ENCODE measurements around the gene SLC25A22.

The SLC25A22 gene

DNA sequence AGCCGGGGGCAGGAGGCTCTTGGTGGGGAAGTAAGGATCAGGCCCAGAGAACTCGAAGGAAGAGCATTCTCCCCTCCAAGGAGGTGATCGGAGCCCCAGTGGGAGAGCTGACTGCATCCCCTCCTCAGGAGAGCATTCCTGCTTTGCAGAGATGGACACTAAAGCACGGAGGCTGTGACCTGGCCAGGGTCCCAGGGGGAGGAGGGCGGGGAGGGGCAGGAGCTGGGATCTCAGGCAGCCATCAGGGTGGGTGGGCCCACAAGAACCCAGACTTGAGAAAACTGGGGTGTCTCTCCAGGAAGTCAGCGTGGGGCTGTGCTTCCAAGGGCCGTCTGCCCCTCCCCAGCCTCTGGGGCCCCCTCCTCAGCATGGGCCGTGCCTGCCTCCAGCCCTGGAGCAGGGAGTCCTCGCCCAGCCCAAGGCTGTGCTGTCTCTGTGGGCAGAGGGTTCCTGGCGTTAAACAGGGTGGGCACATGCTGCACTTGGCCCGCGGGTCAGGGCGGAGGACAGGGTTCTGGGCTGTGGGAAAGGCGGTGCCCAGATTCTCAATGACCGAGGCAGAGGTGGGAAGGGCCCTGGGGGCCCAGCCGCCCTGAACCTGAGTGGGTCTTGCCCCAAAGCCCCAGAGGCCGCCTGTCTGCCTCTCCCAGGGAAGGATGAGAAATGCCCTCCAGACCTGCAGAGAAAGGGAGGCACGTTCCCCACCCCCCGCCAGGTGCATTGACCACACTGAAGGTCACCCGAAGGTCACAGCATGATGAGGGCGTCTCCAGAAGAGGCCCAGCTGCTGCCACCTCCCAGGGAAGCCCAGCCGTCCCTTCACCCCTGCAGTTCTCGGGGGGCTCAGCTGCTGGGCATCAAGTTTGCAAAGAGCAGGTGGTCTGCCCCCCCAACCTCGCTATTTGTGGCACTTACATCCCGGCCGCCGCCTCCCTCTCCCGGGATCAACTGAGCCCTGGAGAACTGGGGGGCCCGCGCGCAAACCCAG is 8.8 kb downstream of the SLC25A22 start:
- DNase-seq (ENCODE audit: low read depth): no peak

DNA sequence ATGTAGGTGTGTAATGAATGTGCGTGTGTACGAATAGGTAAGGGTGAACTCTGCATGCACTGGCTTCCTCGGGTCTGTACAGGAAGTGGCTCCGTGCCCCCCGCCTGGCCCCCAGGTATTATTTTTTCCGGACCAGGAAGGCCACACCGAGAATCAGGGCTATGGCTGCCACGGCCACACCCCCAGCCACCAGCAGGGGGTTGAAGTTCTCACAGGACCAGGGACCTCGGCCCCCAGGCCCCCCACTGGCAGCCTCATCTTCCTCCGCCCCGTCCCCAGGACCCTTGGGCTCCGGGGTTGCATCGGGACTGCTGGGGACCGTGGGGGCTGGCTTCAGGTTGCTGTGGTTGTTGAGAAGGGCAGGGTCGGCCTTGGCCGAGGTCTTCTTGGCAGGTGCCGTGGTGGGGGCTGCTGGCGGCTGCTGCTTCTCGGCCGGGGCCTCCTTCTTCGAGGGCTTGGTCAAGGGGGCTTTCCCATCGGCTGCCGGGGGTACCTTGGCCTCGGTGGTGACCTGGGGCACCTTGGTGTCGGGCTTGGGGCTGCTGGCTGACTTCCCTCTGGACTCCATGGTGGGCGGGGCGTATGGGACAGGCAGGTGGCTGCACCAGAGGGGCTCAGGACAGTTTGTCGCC is 10.0 kb downstream of the SLC25A22 start:
- DNase-seq (ENCODE audit: low read depth): no peak

DNA sequence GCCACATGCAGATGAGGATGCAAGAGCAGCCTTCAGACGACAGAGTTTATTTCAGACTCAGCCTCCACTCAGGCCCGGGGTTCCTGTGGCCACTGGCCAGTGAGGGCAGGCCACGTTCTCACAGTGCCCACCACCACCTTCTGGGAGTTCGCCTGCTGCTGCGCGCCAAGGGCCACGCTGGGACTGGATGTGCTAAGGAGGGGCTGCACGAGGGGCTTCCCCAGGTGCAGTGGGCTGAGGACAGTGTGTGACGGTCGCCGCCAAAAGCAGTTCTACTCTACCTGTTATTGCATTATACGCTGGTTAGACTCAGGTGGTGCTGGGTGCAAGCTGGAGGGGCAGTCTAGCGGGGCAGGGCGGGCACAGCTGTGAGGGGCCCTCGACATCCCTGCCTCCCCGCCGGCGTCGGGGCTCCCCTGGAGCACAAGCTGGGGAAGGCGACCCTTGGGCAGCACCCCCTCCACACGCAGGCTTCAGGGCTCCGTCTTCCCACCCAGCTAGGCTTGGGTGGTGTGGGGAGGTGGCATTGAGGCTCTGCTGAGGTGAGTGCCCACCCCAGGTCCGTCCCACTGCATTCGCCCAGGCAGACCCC is 10.9 kb downstream of the SLC25A22 start:
- DNase-seq (ENCODE audit: low read depth): no peak

DNA sequence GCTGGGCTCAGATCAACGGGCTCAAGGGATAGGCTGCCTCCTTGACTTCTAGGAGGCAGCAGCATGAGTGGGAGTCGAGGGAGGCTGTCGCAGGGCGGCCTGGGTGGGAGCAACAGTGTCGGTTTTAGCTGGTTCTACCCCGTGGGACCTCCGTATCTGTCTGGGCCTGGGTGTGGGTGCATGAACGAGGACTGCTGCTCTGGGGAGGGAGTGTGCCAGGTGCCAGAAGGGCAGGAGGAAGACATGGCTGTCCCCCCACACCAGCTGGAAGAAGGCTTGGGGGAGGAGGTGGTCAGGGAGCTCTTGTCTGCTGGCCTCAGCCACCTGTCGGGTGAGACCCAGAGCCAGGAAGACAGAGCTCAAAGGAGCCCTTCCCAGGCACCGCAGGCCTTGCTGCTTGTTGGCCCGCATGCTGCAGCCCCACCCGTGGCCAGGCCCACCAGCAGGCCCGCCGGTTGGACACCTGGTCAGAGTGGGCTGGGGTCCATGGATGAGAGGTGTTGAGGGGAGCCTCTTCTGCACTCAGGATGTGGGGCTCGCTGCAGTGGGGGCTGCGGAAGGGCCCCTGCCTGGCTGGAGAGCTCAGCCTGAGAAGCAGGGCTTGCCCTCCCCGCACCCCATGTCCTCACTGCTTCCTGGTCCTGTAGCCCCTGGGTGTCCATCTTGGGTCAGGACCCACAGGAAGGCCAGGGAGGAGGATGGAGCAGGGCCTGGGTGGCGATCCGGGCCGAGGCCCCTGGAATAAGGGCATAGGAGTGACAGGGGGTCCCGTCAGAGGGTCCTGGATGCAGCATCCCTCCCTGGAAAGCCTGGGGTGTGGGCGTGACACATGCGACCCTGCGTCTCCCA is 11.6 kb downstream of the SLC25A22 start:
- DNase-seq (ENCODE audit: low read depth): no peak

DNA sequence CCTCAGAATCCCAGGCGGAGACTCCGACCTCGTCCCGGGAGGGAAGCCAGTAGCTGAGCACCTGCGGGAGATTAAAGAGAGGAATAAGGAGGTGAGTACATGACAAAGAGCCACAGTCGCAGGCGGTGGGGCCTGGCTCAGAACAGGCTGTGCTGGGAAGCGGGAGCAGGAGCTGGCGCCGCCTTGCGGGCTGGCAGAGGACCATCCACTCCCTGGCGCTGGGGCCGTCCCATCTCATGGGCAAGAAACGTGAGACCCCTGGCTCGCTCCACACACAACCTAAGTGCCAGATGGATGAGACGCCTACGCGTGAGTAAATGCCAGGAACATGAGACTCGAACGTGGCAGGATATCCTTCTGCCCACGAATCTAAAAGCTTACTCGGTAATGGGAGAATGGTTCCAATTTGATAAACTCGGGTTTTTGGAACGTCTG is 14.5 kb downstream of the SLC25A22 start:
- no peak for DNase-seq (ENCODE audit: low read depth)

DNA sequence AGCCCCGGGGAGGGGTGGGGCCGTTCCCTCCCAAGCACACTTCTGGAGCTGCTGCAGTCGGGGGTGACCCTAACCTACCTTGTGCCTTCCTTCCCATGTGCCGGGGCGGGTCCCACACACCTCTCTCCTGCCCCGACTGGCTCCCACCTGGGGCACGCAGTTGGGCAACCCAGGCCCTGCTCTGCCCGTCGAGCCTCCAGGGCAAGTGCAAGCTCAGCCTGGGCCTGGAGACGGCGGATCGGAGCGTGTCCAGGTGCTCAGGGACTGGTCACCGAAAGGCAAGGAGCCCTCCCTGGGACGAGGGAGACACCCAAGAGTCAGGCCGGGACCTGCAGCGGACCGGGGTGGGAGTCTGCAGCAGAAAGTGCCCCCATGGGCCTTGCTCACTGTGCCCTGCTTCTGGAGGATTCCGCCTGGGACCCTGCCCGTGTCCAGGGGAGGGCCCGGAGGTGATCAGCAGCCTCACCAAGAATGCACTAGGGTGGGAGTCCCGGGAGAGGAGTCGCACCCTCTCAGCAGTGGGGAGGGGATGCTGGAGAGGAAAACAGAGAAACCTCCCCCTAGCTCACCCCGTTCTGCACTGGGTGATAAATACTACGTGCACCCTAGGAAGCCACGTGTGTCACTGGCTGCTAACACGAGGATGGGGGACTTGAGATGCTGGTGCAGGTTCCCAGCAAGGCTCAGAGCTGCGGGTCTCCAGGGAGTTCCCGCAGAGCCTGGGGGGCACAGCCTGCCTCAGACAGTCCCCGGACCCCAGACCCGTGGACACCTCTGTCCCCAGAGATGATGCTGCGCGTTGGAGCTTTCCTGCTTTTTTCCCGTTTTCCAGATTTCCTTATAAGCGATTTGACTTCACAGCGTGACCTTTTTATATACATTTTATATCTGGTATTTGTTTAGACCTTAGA is 15.6 kb downstream of the SLC25A22 start:
- DNase-seq (ENCODE audit: low read depth): no peak

DNA sequence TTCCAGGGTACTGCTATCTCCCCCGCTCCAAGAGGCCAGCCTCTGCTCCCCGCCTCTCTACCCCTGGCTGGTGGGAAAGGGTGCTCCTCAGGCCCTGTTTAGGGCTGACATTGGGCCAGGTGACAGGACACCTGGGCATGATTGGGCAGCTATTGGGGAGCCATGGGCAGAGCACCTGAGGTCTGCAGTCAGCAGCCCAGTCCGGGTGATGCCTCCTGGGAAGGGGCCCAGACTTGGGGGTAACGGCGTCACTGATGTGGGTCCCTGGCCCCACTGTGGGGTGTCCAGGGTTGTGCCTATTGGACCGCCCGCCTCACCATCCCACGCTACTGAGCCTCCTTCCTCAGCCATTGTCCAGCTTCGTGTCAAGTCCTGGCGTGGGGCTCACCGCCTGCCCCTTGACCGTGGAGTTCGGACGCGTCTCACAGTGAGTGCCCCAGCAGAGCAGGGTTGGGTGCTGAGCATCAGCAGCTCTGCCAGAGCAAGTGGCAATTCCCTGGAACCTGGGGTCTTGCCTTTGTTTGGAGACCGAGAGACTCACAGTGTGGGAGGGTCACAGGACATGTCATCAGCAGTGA is 18.0 kb downstream of the SLC25A22 start:
- no peak for DNase-seq (ENCODE audit: low read depth)

DNA sequence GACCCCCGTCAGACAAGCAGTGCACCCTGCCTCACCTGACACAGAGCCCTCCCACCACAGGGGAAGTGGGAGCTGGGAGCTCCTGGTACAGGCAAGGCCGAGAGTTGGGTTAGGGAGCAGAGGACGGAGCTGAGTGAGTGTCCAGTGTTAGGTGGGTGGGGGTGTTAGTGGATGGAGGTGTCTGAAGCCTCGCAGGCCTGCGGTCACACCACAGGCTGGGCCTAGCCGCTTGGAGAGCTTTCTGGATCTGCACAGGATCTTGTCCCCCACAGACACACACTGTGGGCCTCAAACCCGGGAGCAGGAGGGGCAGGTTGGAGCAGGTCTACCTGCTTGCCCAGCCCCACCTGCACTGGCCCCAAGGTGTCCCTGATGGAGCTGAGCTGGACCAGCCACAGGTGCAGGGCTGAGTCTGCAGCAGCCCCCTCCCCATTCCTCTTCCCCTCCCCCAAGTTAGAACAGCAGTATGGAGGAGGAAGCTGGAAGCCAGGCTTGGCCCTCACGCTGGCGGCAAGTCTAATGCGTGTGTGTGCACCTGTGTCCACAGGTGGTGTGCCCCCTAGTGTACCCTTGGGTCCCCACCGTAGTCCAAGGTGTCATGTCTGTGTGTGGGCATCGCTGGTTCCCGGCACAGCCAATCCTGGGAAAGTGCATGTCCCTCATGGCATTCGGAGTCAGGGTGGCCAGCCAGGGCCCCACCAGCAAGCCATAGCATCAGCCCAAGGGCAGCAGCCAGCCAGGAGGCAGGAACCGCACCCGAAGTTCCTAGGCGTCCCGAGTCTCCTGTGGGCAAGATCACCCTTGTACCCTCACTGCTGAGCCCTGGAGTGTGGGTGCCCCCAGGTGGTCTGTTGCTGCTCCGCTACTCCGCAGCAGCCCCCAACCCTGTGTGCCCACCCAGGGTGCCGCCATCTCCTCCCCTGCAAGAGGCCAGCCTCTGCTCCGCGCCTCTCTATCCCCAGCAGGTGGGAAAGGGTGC is 18.8 kb downstream of the SLC25A22 start:
- no peak for DNase-seq (ENCODE audit: low read depth)

DNA sequence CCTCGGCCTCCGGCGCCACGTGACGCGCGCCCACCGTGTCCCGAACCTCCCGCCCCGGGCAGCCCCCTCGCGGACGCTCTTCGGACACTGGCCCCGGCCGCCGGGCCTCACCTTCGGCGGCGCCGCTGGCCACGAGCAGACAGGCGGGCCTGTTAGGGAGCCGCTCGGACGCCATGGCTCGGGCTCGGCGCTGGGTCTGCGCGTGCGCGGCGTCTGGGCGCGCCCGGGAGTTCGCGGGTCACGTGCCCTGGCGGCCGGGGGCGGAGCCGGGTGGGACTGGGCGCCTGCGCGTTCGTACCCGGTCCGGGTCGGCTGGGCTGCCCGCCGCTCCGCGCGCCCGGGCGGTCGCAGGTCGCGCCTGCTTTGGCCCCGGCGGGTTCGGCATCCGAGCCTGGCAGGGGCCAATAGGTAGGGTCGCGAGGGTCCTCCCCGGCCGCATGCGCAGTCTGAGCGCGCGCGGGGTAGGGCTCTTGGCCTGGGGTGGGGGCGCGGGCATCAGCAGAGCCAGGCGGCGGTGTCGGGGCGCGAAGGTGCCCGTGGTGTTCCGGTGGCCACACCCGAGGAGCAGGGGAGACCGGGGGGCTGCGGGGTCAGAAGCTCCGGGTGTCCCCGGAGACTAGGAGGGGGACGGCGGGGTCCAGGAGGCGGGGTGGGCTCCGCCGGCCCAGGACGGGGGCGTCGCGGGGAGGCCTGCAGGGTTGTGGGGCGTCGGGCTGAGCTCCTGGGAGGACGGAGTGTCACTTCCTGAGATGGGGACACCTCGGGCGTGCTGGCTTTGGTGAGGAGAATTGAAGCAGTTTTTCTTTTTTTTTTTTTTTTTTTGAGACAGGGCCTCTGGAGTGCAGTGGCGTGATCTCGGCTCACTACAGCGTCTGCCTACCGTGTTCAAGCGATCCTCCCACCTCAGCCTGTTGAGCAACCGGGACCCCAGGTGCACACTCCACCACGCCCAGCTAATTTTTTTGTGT is 20.5 kb downstream of the SLC25A22 start, which contains the start of gene GATD1:
Gene GATD1, minus strand, starts transcription at position 200 of the 968 bp plus-strand sequence. Its CDS starts 25 bp downstream, at position 175.
- no peak for DNase-seq (ENCODE audit: low read depth)

DNA sequence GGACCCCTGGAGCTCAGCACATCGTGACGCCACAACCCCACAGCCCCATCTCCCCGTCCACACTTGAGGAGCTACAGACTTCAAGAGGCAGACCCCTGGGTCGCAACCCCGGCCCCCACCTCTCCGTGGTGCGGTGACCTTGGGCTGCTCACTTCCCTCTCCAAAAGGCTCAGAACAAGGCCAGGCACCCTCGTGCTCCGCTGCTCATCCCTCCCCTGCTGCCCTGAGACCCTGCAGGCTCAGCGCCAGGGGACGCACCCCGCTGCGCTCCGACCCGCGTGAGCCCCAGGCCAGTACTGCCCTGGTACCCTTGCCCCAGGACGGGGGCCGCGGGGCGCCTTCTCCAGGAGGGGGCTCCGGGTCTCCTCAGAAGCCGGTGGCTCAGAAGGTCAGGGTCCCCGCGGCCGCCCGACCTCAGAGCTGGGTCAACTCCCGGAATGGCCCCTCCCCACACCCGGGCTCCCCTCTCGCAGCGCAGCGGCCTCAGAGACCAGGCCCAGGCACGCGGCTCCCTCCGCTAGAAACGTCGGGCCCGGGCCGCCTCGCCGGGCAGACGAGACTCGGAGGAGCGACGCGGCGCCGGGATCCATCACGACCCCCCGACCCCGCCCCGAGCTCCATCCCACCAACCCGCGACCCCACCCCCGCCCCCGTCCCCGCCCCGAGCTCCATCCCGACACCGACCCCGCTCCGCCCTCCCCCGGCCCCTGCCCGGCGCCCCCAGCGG is 21.4 kb downstream of the SLC25A22 start:
- DNase-seq (ENCODE audit: low read depth): no peak

DNA sequence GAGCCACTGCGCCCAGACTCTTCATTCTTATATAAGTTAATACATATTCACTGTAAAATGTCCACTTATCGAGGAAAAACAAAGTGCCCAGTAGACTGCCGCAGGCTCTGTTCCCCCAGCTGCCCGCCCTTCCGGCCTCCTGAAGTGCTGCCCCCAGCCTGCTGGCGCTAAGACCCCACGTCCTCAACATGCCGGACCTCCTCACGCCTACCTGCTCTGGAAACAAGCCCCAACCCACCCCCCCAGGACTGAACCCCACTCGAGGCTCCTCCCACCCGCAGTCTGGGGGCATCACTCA is 21.9 kb downstream of the SLC25A22 start:
- DNase-seq (ENCODE audit: low read depth): no peak

DNA sequence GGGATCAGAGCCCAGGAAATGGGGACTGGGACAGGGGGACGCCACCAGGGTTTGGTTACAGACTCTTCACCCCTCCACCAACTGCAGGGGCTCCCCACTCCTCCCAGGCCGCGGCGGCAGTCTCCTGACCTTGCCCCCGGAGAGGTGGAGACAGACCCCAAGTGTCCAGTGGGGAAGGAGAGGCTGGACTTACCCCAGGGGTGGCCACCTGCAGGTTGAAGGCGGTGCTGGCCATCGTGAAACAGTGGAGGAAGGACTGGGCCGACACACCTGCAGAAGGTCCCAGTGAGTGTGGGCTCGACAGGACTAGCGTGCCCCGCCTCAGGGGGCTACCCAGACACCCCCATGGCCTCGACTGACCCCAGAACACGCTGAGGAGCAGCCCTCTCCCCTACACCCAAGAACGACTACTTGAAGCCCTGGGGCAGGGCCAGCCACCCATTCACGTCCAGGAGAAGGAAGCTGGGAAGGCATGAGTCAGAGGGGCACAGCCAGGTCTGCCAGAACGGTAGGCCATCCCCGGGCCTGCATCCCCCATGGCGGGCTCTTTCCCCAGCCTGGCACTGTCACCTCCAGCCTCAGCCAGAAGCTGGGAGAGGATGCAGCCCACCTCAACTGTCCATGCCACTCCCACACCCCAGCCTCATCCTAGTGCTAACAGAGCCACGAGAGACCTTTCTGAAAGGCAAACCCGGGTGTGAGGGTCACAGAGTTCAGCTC is 23.0 kb downstream of the SLC25A22 start:
- no peak for DNase-seq (ENCODE audit: low read depth)

DNA sequence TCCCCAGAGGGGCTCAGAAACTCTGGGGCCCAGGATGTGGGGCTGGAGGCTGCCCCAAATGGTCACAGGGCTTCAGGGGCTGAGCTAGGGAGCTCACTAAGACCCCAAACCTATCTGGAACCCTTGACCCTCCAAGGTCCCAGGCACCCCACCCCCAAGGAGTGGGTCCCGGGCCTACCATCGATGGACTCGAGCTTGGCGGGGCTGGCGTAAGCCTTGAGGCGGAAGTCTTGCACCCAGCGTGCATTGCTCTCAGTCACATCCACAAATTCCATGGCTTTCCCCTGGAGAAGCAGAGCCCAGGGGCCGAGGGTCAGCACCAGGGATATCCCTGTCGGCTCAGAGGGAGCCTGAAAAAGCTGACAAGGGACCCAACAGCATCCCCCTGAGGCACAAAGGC is 24.3 kb downstream of the SLC25A22 start:
- DNase-seq (ENCODE audit: low read depth): no peak

DNA sequence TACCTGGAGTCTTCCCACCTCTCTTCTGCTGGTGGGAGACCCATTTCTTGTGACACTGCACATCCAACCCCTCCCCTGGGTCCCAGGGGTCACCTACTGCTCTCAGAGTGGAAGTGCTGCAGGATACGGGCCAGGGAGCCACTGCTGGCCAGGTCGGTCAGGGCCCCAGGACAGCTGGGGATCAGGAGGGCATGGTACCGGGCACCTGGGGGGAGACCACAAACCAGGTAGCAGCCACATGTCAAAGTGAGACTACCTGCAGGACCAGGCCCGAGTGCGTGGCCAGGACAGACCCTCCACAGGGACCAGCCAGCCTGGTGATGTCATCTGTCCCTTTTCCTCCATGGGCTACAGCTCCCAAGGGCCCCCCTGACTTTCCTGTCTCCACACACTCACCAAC is 24.7 kb downstream of the SLC25A22 start:
- no peak for DNase-seq (ENCODE audit: low read depth)

DNA sequence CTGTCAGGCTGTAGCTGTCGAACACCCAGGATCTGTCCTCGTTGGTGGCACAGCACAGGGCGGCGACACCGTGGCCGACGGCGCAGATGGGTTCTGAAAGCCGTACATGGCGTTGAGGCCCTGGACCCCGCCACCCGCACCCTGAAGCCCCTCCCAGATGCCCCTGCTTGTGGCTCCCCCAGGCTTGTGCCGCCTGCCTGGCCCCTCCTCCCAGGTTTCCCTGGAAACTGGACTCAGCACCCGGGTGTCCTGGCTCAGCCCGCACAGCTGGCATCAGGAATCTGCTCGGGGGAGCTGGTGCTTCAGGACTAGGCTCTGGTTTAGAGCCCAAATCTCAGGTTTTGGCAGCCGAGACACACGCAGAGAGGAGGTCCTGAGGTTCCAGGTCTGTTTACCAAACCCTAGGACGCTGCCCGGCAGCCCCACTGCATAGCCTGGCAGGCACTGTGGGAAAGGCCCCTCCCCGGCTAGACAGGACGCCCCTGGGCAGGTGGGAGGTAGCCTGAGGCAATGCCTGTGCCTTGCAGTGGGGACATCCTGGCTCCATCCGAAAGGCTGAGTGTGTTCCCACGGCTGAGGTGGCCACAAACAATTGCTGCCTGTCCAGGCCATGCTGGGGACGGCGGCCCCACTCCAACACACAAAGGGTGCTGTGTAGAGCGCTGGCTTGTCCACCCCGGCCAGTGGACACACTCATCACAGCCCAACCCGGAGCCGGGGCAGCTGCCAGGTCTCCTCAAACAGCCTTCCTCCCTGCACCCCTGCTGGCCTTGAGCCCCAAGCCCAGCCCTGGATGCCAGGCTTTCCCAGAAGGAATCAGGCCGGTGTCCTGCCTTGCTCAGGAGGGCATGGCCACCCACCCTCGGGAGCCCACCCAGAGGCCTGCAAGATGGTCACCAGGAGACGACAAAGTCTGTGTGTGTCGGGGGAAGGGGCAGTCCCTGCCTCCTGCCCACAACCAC is 25.4 kb downstream of the SLC25A22 start:
- no peak for DNase-seq (ENCODE audit: low read depth)
